HCT116 (cell line): Measurements from ENCODE around the gene MAGI3. TPM values are rescaled to one million over a fixed set of nuclear protein-coding genes. Genes with fewer than 3 reads are reported as not detected.

Source experiments
- ATAC-seq: fragments of 200-7000 bp; cut with Tn5 transposase; 2 replicates; pipeline ENCODE4 v1.9.1; 2020; ENCODE audit warnings: mild to moderate bottlenecking, moderate library complexity
- BruUV-seq: library from RNA; stranded (reverse); fragments of 400-500 nt; replicated peaks from 2 replicates; lab custom pipeline; 2021; lab: Mats Ljungman, UMichigan
- CTCF ChIA-PET: fragments of 300-600 bp; sonication (Branson Sonifier 250); formaldehyde crosslinking; loops from one replicate; lab custom pipeline; 2021; ENCODE audit warnings: antibody characterized with exemption; lab: Charles Lee
- POLR2A ChIA-PET: fragments of 300-600, 350-600 bp; sonication (Branson Sonifier 250); formaldehyde crosslinking; loops from one replicate; lab custom pipeline; 2021; ENCODE audit warnings: antibody characterized with exemption; lab: Charles Lee
- RAD21 ChIA-PET, 2 experiments: fragments of 300-600 bp; sonication (Branson Sonifier 250); formaldehyde crosslinking; loops; one replicate each; lab custom pipeline; 2023; ENCODE audit warnings: low total read pairs in 2 of 2; ENCODE audit not compliant: uncharacterized antibody in 2 of 2, unreplicated experiment in 2 of 2, low non-redundant PET in 1 of 2; lab: Charles Lee
- DNase-seq: peaks from one replicate; pipeline ENCODE4 v3.0.0-alpha.2; 2010; ENCODE audit warnings: low read depth, low spot score
- H2AFZ ChIP-seq: fragments of 200-600 bp; shearing (Covaris generic), sonication (generic); 2 replicates; pipeline ENCODE4 v1.6.1; 2017; ENCODE audit warnings: low read depth, mixed run types, mixed read lengths, antibody characterized with exemption, low read length; ENCODE audit not compliant: poor library complexity, severe bottlenecking
- H3K27ac ChIP-seq: 2 replicates; pipeline ENCODE4 v1.5.1; 2012; ENCODE audit warnings: low read depth, low read length
- H3K27me3 ChIP-seq: fragments of 200-600 bp; sonication (generic); 2 replicates; pipeline ENCODE4 v1.6.1; 2016; ENCODE audit warnings: mixed run types, low read length, mixed read lengths; ENCODE audit not compliant: insufficient read depth
- H3K36me3 ChIP-seq, 2 experiments: fragments of 200-500 bp in 1 of 2; fragments of 200-600 bp in 1 of 2; sonication (Bioruptor generic) in 1 of 2; sonication (generic) in 1 of 2; 2 replicates each; pipeline versions ENCODE4 v1.5.1 to v1.6.1; 2014 to 2016; ENCODE audit warnings: low read length in 2 of 2, inconsistent platforms in 1 of 2, mixed read lengths in 1 of 2, mixed run types in 1 of 2; ENCODE audit not compliant: insufficient read depth in 2 of 2, control insufficient read depth in 1 of 2
- H3K4me1 ChIP-seq, 2 experiments: fragments of 200-600 bp in 1 of 2; sonication (generic) in 1 of 2; 2 replicates each; pipeline versions ENCODE4 v1.5.1 to v1.6.1; 2012 to 2017; ENCODE audit warnings: low read length in 2 of 2, inconsistent platforms in 1 of 2, mild to moderate bottlenecking in 1 of 2, mixed read lengths in 1 of 2, mixed run types in 1 of 2, moderate library complexity in 1 of 2; ENCODE audit not compliant: insufficient read depth in 2 of 2, control insufficient read depth in 1 of 2
- H3K4me2 ChIP-seq: fragments of 200-600 bp; sonication (generic); 2 replicates; pipeline ENCODE4 v1.6.1; 2017; ENCODE audit warnings: mixed run types, low read length, mixed read lengths
- H3K4me3 ChIP-seq, 2 experiments: fragments of 200-600 bp in 1 of 2; sonication (generic) in 1 of 2; replicated peaks in 1 of 2; 2 replicates each; pipeline ENCODE4 v1.5.1; 2011 to 2016; ENCODE audit warnings: low read length in 2 of 2, control low read depth in 1 of 2, low read depth in 1 of 2, mild to moderate bottlenecking in 1 of 2, mixed read lengths in 1 of 2, mixed run types in 1 of 2
- H3K79me2 ChIP-seq: fragments of 200-600 bp; sonication (generic); 2 replicates; pipeline ENCODE4 v1.6.1; 2017; ENCODE audit warnings: mild to moderate bottlenecking, mixed run types, low read length, moderate library complexity, mixed read lengths; ENCODE audit not compliant: insufficient read depth
- H3K9ac ChIP-seq: fragments of 200-600 bp; sonication (generic); 2 replicates; pipeline ENCODE4 v1.6.1; 2016; ENCODE audit warnings: low read length, mixed read lengths
- H3K9me2 ChIP-seq: fragments of 200-600 bp; sonication (generic), shearing (Covaris generic); 2 replicates; pipeline ENCODE4 v1.6.1; 2017; ENCODE audit warnings: mixed run types, mild to moderate bottlenecking, moderate library complexity; ENCODE audit not compliant: insufficient read depth
- H3K9me3 ChIP-seq, 2 experiments: fragments of 200-500 bp in 1 of 2; fragments of 200-600 bp in 1 of 2; sonication (Bioruptor generic) in 1 of 2; sonication (generic) in 1 of 2; 2 replicates each; pipeline ENCODE4 v1.6.1; 2014 to 2017; ENCODE audit warnings: low read length in 2 of 2, mixed read lengths in 2 of 2, inconsistent platforms in 1 of 2, low read depth in 1 of 2, mild to moderate bottlenecking in 1 of 2, mixed run types in 1 of 2, moderate library complexity in 1 of 2; ENCODE audit not compliant: control insufficient read depth in 1 of 2, insufficient read depth in 1 of 2
- H4K20me1 ChIP-seq: fragments of 200-600 bp; sonication (generic), shearing (Covaris generic); 2 replicates; pipeline ENCODE4 v1.6.1; 2017; ENCODE audit warnings: mixed run types, mild to moderate bottlenecking, moderate library complexity; ENCODE audit not compliant: insufficient read depth
- CBX3 ChIP-seq: IDR thresholded peaks from 2 replicates; pipeline ENCODE4 v1.6.1; 2012; ENCODE audit warnings: low read depth
- EZH2 ChIP-seq: fragments of 200-600 bp; sonication (generic); IDR thresholded peaks from 2 replicates; pipeline ENCODE4 v1.6.1; 2017; ENCODE audit warnings: antibody characterized with exemption, mixed run types
- FOSL1 ChIP-seq: IDR thresholded peaks from 2 replicates; pipeline ENCODE4 v1.6.1; 2012; ENCODE audit warnings: low read depth
- POLR2A ChIP-seq: IDR thresholded peaks from 2 replicates; pipeline ENCODE4 v1.7.0; 2011; ENCODE audit warnings: borderline replicate concordance; ENCODE audit not compliant: insufficient read depth, insufficient read length; ENCODE audit errors: extremely low read depth
- SIN3A ChIP-seq: IDR thresholded peaks from 2 replicates; pipeline ENCODE4 v1.6.1; 2012; ENCODE audit warnings: low read depth
- SP1 ChIP-seq: IDR thresholded peaks from 2 replicates; pipeline ENCODE4 v1.6.1; 2012; ENCODE audit warnings: low read depth
- TCF7L2 ChIP-seq: IDR thresholded peaks from 2 replicates; pipeline ENCODE4 v1.7.0; 2011; ENCODE audit warnings: borderline replicate concordance, inconsistent platforms; ENCODE audit not compliant: insufficient read depth, insufficient read length; ENCODE audit errors: extremely low read depth
- ZFX ChIP-seq: fragments of 450-650 bp; IDR thresholded peaks from 2 replicates; pipeline ENCODE4 v1.6.1; 2017
- ZNF274 ChIP-seq: fragments of 200-500 bp; sonication (Bioruptor generic); IDR thresholded peaks from 2 replicates; pipeline ENCODE4 v1.6.1; 2014; ENCODE audit warnings: mild to moderate bottlenecking, low read depth, low read length, inconsistent platforms
- intact Hi-C: fragments of 100-400 bp; cut with micrococcal nuclease; formaldehyde crosslinking; loops from 2 replicates; pipeline ENCODE4 v1.10.0; 2022
- total RNA-seq: library from RNA; stranded (reverse); gene quantifications from one replicate; pipeline ENCODE4 v1.2.1, GENCODE V29; 2021; ENCODE audit not compliant: unreplicated experiment
- TF ChIP-seq, protein P1 (sequence below): IDR thresholded peaks from 2 replicates; pipeline ENCODE4 v1.6.1; 2011; ENCODE audit warnings: mild to moderate bottlenecking, low read length, moderate library complexity; ENCODE audit not compliant: insufficient replicate concordance; ENCODE audit errors: extremely low read depth
- TF ChIP-seq, protein P2 (sequence below): IDR thresholded peaks from 2 replicates; pipeline ENCODE4 v1.6.1; 2012
- TF ChIP-seq, protein P3 (sequence below), 3 experiments: fragments of 200-600 bp in 1 of 3; sonication (generic) in 1 of 3; IDR thresholded peaks in 2 of 3; conservative IDR thresholded peaks in 1 of 3; 2 replicates each; pipeline ENCODE4 v1.5.1; 2012 to 2017; ENCODE audit warnings: low read depth in 2 of 3, low read length in 2 of 3, antibody characterized with exemption in 1 of 3, borderline replicate concordance in 1 of 3, control low read depth in 1 of 3, mild to moderate bottlenecking in 1 of 3, mixed read lengths in 1 of 3, mixed run types in 1 of 3, moderate library complexity in 1 of 3; ENCODE audit not compliant: insufficient read depth in 1 of 3

The MAGI3 gene
- total RNA-seq, 1 experiment from 2014 or later = 11.8 TPM

DNA sequence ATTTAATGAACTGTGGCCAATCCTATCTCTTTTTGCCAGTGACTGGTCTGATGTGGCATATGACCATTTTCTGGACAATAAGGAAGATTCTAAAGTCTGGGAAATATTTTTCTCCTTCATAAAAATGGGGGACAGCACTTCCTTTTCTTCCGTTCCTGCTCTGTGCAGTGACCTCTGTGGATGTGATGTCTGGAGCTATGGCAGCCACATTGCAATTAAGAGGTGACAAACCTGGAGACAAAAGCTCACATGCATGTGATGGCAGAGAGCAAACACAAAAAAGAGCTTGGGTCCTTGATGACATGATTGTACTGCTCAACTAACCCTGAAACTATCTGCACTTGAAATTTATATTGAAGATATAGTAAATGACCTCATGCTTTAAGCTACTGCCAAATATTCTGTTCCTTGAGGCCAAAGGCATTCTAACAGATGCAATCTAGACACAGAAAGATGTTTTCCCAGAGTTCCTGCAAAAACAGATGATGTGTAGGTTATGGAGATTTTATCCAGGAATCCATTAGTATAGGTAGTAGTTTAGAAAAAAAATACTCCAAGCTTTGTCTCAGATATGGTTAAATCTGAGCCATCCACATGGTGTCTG is 2.2 kb upstream of the MAGI3 start:
- H3K9me2 ChIP-seq = no peaks in the 10 kb centered on the region
- no peaks in the 10 kb centered on the region for H4K20me1 ChIP-seq
- TF ChIP-seq FOSL1 (no peak), SIN3A (no peak), SP1 (no peak), EZH2 (no peak), ZFX (no peak), POLR2A (no peak), ZNF274 (no peak), CBX3 (no peak), TCF7L2 (no peak)
- TF ChIP-seq, protein P1, sequence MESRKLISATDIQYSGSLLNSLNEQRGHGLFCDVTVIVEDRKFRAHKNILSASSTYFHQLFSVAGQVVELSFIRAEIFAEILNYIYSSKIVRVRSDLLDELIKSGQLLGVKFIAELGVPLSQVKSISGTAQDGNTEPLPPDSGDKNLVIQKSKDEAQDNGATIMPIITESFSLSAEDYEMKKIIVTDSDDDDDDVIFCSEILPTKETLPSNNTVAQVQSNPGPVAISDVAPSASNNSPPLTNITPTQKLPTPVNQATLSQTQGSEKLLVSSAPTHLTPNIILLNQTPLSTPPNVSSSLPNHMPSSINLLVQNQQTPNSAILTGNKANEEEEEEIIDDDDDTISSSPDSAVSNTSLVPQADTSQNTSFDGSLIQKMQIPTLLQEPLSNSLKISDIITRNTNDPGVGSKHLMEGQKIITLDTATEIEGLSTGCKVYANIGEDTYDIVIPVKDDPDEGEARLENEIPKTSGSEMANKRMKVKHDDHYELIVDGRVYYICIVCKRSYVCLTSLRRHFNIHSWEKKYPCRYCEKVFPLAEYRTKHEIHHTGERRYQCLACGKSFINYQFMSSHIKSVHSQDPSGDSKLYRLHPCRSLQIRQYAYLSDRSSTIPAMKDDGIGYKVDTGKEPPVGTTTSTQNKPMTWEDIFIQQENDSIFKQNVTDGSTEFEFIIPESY = no peak
- TF ChIP-seq, protein P2, sequence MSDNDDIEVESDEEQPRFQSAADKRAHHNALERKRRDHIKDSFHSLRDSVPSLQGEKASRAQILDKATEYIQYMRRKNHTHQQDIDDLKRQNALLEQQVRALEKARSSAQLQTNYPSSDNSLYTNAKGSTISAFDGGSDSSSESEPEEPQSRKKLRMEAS = no peak
- TF ChIP-seq, protein P3, sequence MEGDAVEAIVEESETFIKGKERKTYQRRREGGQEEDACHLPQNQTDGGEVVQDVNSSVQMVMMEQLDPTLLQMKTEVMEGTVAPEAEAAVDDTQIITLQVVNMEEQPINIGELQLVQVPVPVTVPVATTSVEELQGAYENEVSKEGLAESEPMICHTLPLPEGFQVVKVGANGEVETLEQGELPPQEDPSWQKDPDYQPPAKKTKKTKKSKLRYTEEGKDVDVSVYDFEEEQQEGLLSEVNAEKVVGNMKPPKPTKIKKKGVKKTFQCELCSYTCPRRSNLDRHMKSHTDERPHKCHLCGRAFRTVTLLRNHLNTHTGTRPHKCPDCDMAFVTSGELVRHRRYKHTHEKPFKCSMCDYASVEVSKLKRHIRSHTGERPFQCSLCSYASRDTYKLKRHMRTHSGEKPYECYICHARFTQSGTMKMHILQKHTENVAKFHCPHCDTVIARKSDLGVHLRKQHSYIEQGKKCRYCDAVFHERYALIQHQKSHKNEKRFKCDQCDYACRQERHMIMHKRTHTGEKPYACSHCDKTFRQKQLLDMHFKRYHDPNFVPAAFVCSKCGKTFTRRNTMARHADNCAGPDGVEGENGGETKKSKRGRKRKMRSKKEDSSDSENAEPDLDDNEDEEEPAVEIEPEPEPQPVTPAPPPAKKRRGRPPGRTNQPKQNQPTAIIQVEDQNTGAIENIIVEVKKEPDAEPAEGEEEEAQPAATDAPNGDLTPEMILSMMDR (IDR thresholded peaks at IDR 0.05 in 2 of 3, conservative IDR thresholded peaks at IDR 0.05 in 1 of 3; ENCODE audit: borderline replicate concordance in 1 of 3, insufficient read depth in 1 of 3, low read depth in 2 of 3, low read length in 2 of 3) = no peak
- H3K4me3 ChIP-seq = no peak overlapping the region
- DNase-seq = no peak
- no peak overlapping the region for H3K27ac ChIP-seq
- H3K4me2 ChIP-seq = peak overlapping the region; percentile 89
- BruUV-seq = no TSS peak
- H3K79me2 ChIP-seq = peaks cover 21% of the 10 kb centered on the region
- peaks cover 15 to 30% of the 10 kb centered on the region in 2 experiments for H3K4me1 ChIP-seq
- no peak overlapping the region for H3K9ac ChIP-seq
- ChIA-PET RAD21 (no interaction called here), POLR2A (no interaction called here), CTCF (no interaction called here)
- intact Hi-C loops = no loop called here
- no peaks in the 10 kb centered on the region for H3K36me3 ChIP-seq
- H3K27me3 ChIP-seq = no peaks in the 10 kb centered on the region
- peak overlapping the region; percentile 58 for H2AFZ ChIP-seq
- no peaks in the 10 kb centered on the region for H3K9me3 ChIP-seq
- no peak for ATAC-seq
